ENCODE measurements around the gene TRIM22.
"Not testable (repeated sequence)": the region's sequence is repeated elsewhere in the genome, so short reads cannot be mapped to it uniquely, and the experiment has no call there.

The TRIM22 gene

GRCh38 chr11:5689551-5689983 lies at the start of gene TRIM22:
TSS of gene TRIM22 (plus strand) at chr11:5689790. CDS start at chr11:5696233, 6,443 bp downstream.
- DNase-seq (ENCODE audit: low read depth, low spot score), result peak; percentile 20

- no peak for DNase-seq (ENCODE audit: low read depth, low spot score)
These were observed 49.6 kb upstream of the TRIM22 start for GRCh38 chr11:5639953-5640352.

- DNase-seq (ENCODE audit: low read depth, low spot score), result no peak
These were observed 46.0 kb upstream of the TRIM22 start for GRCh38 chr11:5643585-5643984.

- DNase-seq (ENCODE audit: low read depth, low spot score), result no peak
These were observed 43.5 kb upstream of the TRIM22 start for GRCh38 chr11:5646139-5646538.

- no peak for DNase-seq (ENCODE audit: low read depth, low spot score)
These were observed 34.1 kb upstream of the TRIM22 start for GRCh38 chr11:5655474-5655873.

GRCh38 chr11:5656956-5657355 lies 32.6 kb upstream of the TRIM22 start:
- DNase-seq (ENCODE audit: low read depth, low spot score), result not testable (repeated sequence)

- no peak for DNase-seq (ENCODE audit: low read depth, low spot score)
These were observed 31.3 kb upstream of the TRIM22 start for GRCh38 chr11:5658318-5658717.

GRCh38 chr11:5663511-5663910 lies 26.1 kb upstream of the TRIM22 start:
- no peak for DNase-seq (ENCODE audit: low read depth, low spot score)

GRCh38 chr11:5665051-5665570 lies 24.5 kb upstream of the TRIM22 start:
- DNase-seq (ENCODE audit: low read depth, low spot score), result no peak

- DNase-seq (ENCODE audit: low read depth, low spot score), result no peak
These were observed 23.7 kb upstream of the TRIM22 start for GRCh38 chr11:5665746-5666401.

GRCh38 chr11:5666402-5666793 lies 23.2 kb upstream of the TRIM22 start:
- no peak for DNase-seq (ENCODE audit: low read depth, low spot score)

GRCh38 chr11:5671831-5672230 lies 17.8 kb upstream of the TRIM22 start:
- DNase-seq (ENCODE audit: low read depth, low spot score), result no peak

GRCh38 chr11:5674391-5674790 lies 15.2 kb upstream of the TRIM22 start:
- no peak for DNase-seq (ENCODE audit: low read depth, low spot score)

- no peak for DNase-seq (ENCODE audit: low read depth, low spot score)
These were observed 9.8 kb upstream of the TRIM22 start for GRCh38 chr11:5679811-5680210.

- DNase-seq (ENCODE audit: low read depth, low spot score), result not testable (repeated sequence)
These were observed 6.6 kb upstream of the TRIM22 start for GRCh38 chr11:5682890-5683441.

GRCh38 chr11:5683620-5684019 lies 6.0 kb upstream of the TRIM22 start:
- not testable (repeated sequence) for DNase-seq (ENCODE audit: low read depth, low spot score)

- DNase-seq (ENCODE audit: low read depth, low spot score), result no peak
These were observed 5.4 kb upstream of the TRIM22 start for GRCh38 chr11:5684036-5684645.

- DNase-seq (ENCODE audit: low read depth, low spot score), result peak; percentile 65
These were observed 4.8 kb upstream of the TRIM22 start, which contains the start of gene TRIM5 for GRCh38 chr11:5684646-5685362. TSS of gene TRIM5 (minus strand) at chr11:5685074. CDS start at chr11:5680177, 4,897 bp downstream.

- DNase-seq (ENCODE audit: low read depth, low spot score), result no peak
These were observed 3.2 kb upstream of the TRIM22 start for GRCh38 chr11:5686426-5686825.

GRCh38 chr11:5688482-5688881 lies 1.1 kb upstream of the TRIM22 start:
- no peak for DNase-seq (ENCODE audit: low read depth, low spot score)

- DNase-seq (ENCODE audit: low read depth, low spot score), result no peak
These were observed 626 bp downstream of the TRIM22 start for GRCh38 chr11:5690216-5690615.

GRCh38 chr11:5690736-5691135 lies 1.1 kb downstream of the TRIM22 start:
- no peak for DNase-seq (ENCODE audit: low read depth, low spot score)

Measured in activated CD4-positive, CD25-positive, alpha-beta regulatory T cell treated with anti-CD3 and anti-CD28 coated beads, Interleukin-2, amount 50 U/mL, for 16 hours (primary cell).